HFFc6 (cell line): Measurements from ENCODE around the gene ADORA3. TPM values are rescaled to one million over a fixed set of nuclear protein-coding genes. Genes with fewer than 3 reads are reported as not detected.

Experiments used
- DNase-seq: peaks from one replicate; pipeline ENCODE4 v3.0.0-alpha.2; 2018
- H3K27ac Mint-ChIP-seq: 2 replicates; pipeline ENCODE4 v1.8.0; 2020; ENCODE audit warnings: mild to moderate bottlenecking, mixed read lengths
- H3K27me3 Mint-ChIP-seq: 2 replicates; pipeline ENCODE4 v1.8.0; 2021; ENCODE audit warnings: mild to moderate bottlenecking, moderate library complexity, mixed read lengths; ENCODE audit not compliant: insufficient read depth
- H3K36me3 Mint-ChIP-seq: 2 replicates; pipeline ENCODE4 v1.8.0; 2021; ENCODE audit warnings: low read depth, mixed read lengths
- H3K4me1 Mint-ChIP-seq: 2 replicates; pipeline ENCODE4 v1.8.0; 2020; ENCODE audit warnings: low read depth, mixed read lengths
- H3K4me3 Mint-ChIP-seq: 2 replicates; pipeline ENCODE4 v1.8.0; 2020; ENCODE audit warnings: mild to moderate bottlenecking, moderate library complexity, mixed read lengths
- H3K9me3 Mint-ChIP-seq: 2 replicates; pipeline ENCODE4 v1.8.0; 2020; ENCODE audit warnings: mild to moderate bottlenecking, mixed read lengths
- CTCF ChIP-seq: fragments of 200-600 bp; sonication (generic); IDR thresholded peaks from 2 replicates; pipeline ENCODE4 v1.5.0; 2021; ENCODE audit warnings: antibody characterized with exemption, mild to moderate bottlenecking
- total RNA-seq, 6 experiments: library from RNA; stranded (reverse); fragmentation: NEBNext Ultra II Directional; extraction: Animal tissue kit (Norgen Biotek cat#: 25700); gene quantifications; 2 replicates in 1 of 6; 3 replicates in 5 of 6; pipeline ENCODE4 v1.2.3, GENCODE V29; 2021

Gene ADORA3
- total RNA-seq, 6 experiments from 2014 or later: not detected

- Mint-ChIP-seq H3K9me3 (no peaks in the 10 kb centered on the region), H3K27ac (no peak overlapping the region), H3K36me3 (no peaks in the 10 kb centered on the region), H3K27me3 (peaks cover 6% of the 10 kb centered on the region; the same call in 1 of the 2 replicates), H3K4me1 (peaks cover 20% of the 10 kb centered on the region), H3K4me3 (no peak overlapping the region)
- no peak for TF ChIP-seq CTCF
- no peak for DNase-seq
Observed at GRCh38 chr1:111505641-111506119, 2.2 kb upstream of the ADORA3 start.

GRCh38 chr1:111504097-111504496, 664 bp upstream of the ADORA3 start:
- DNase-seq: no peak
- no peaks in the 10 kb centered on the region for H3K9me3 Mint-ChIP-seq

GRCh38 chr1:111501645-111502044, 1.8 kb downstream of the ADORA3 start:
- peaks cover 6% of the 10 kb centered on the region; the same call in 1 of the 2 replicates for H3K4me1 Mint-ChIP-seq
- H3K27me3 Mint-ChIP-seq: peaks cover 6% of the 10 kb centered on the region
- no peak for DNase-seq
- no peak overlapping the region for H3K4me3 Mint-ChIP-seq
- H3K9me3 Mint-ChIP-seq: 0 out of 2 replicates have a peak, but pooled peaks cover under 1% of the 10 kb centered on the region
- TF ChIP-seq CTCF: no peak
- no peaks in the 10 kb centered on the region for H3K36me3 Mint-ChIP-seq
- H3K27ac Mint-ChIP-seq: no peak overlapping the region

More at GRCh38 chr1:111504097-111504496, 664 bp upstream of the ADORA3 start:
- Mint-ChIP-seq H3K27ac (no peak overlapping the region), H3K36me3 (no peaks in the 10 kb centered on the region), H3K4me3 (no peak overlapping the region), H3K4me1 (peaks cover 20% of the 10 kb centered on the region), H3K27me3 (peaks cover 6% of the 10 kb centered on the region)
- no peak for TF ChIP-seq CTCF

GRCh38 chr1:111499026-111499785, 4.2 kb downstream of the ADORA3 start:
- peaks cover 3% of the 10 kb centered on the region; the same call in 1 of the 2 replicates for H3K9me3 Mint-ChIP-seq
- no peak overlapping the region for H3K27ac Mint-ChIP-seq
- no peaks in the 10 kb centered on the region; the same call in 1 of the 2 replicates for H3K4me1 Mint-ChIP-seq
- no peaks in the 10 kb centered on the region for H3K36me3 Mint-ChIP-seq
- no peak for DNase-seq
- no peak for TF ChIP-seq CTCF
- no peak overlapping the region for H3K4me3 Mint-ChIP-seq
- peaks cover 8% of the 10 kb centered on the region for H3K27me3 Mint-ChIP-seq

GRCh38 chr1:111497592-111497991, 5.8 kb downstream of the ADORA3 start:
- no peak overlapping the region for H3K27ac Mint-ChIP-seq
- no peaks in the 10 kb centered on the region for H3K36me3 Mint-ChIP-seq
- peaks cover 5% of the 10 kb centered on the region for H3K27me3 Mint-ChIP-seq
- TF ChIP-seq CTCF: no peak
- no peak for DNase-seq
- H3K4me3 Mint-ChIP-seq: no peak overlapping the region
- peaks cover 3% of the 10 kb centered on the region; the same call in 1 of the 2 replicates for H3K9me3 Mint-ChIP-seq
- no peaks in the 10 kb centered on the region; the same call in 1 of the 2 replicates for H3K4me1 Mint-ChIP-seq
